ENCODE data around the gene ADAM33.

DNA sequence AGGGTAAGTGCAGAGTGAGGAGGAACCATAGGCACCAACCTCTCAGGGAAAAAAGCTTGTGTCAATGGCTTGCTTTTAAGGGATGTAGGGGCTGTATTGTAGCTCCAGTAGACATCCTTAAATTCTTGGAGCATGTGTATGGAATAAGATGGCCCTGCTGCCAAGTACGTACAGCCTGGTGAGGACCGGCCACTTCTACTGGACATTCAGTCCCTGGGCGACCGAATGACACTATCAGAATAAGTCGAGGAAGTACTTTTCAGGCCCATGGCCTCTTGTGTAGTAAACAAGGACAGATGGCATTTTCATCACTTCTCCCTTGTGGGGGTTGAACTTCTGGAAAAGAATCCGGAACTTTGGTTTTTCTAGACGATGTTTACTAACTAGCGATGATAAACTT, 51.4 kb downstream of the ADAM33 start:
- TF ChIP-seq, protein P1, sequence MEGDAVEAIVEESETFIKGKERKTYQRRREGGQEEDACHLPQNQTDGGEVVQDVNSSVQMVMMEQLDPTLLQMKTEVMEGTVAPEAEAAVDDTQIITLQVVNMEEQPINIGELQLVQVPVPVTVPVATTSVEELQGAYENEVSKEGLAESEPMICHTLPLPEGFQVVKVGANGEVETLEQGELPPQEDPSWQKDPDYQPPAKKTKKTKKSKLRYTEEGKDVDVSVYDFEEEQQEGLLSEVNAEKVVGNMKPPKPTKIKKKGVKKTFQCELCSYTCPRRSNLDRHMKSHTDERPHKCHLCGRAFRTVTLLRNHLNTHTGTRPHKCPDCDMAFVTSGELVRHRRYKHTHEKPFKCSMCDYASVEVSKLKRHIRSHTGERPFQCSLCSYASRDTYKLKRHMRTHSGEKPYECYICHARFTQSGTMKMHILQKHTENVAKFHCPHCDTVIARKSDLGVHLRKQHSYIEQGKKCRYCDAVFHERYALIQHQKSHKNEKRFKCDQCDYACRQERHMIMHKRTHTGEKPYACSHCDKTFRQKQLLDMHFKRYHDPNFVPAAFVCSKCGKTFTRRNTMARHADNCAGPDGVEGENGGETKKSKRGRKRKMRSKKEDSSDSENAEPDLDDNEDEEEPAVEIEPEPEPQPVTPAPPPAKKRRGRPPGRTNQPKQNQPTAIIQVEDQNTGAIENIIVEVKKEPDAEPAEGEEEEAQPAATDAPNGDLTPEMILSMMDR (conservative IDR thresholded peaks at IDR 0.05; ENCODE audit: low read depth, low read length), result no peak
- TF ChIP-seq EZH2phosphoT487 (IDR thresholded peaks at IDR 0.05; ENCODE audit: borderline replicate concordance, low read length), result no peak

Measured in PC-3 (cell line).